Stimulated activated CD4-positive, alpha-beta T cell treated with anti-CD3 and anti-CD28 coated beads, TNF-alpha, amount 100 ng/mL, for 48 hours (primary cell): ENCODE data around the gene METTL4.
A peak's percentile ranks its signal among the peaks of the same experiment; 100 is the strongest.

Source experiments
- DNase-seq, 3 donors: peaks; one replicate each; pipeline ENCODE4 v3.0.0-alpha.2; 2020; ENCODE audit warnings: low read depth in 3 of 3

METTL4 gene

DNA sequence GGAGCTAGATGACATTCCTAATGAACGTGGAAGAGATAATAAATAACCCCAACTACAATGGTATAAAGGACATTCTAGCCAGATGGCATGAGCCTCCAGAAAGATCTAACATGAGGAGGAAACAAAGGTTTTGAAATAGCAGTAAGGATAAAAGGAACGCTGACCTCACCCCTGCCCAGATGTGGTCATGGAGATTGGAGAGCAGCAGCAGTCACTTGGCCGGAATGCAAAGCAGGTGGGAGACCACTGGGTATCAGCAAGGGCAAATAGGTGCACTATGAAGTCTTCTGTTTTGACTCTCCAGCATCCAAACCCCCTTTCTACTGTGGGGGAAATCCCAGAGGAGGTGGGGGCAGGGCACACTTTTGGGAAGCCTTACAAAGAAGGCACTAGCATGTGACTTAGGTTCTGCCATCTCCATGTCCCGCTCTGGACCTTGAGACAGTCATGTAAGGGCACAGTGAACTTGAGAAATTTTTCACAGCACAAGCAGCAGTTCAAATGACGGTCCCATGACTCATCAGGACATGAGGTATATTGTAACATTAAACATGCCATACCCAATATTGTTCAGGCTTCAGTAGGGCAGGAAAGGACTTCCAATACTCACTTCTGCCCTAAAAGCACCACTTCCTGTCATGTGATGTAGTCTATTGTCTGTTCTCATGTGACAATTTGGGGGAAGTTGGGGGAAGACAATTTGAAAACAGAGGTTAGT, 55.2 kb downstream of the METTL4 start:
- peak in 1 of 3 donors; percentile 10 for DNase-seq

DNA sequence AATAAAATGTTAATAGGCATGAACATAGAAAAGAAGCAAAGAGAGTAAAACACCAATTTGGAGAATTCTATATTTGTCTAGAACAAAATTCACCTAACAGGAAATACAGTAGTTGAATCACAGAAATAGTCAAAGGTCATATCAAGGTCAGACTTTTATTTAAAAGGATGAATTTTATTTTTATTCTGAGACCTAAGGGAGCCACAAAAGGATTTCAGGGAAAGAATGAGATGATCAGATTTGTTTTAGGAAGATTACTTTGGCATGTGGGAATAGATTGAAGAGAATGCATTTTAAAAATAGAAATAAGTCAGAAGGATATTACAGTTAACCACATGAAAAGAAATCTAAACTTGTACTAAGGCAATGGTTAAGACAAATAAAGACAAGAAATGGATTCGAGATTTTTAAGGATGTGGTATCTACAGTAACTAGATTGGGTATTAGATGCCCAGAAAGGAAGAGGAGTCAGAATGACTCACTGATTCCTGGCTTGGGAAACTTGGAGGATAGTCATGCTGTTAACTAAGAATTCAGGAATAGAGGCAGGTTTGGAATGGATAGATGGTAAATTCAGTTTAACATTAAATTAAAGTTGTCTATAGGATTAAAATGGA, 56.0 kb downstream of the METTL4 start:
- DNase-seq = no peak

DNA sequence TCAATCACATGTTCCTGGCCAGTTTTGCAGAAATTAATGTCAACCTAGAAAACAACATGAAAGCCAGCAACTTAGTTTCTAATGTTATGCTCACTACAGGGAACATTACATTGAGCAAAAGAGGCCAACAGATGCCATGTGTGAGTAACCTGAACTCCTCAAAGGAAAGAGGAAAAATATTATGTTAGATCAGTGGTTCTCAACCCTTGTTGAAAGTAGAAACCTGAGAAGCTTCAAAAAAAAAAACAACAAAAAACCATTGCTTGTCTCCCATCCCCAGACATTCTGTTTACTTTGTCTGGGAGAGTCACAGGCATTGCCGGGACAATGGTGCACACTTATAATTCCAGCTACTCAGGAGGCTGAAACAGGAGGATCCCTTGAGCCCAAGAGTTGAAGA, 57.7 kb downstream of the METTL4 start:
- no peak for DNase-seq

DNA sequence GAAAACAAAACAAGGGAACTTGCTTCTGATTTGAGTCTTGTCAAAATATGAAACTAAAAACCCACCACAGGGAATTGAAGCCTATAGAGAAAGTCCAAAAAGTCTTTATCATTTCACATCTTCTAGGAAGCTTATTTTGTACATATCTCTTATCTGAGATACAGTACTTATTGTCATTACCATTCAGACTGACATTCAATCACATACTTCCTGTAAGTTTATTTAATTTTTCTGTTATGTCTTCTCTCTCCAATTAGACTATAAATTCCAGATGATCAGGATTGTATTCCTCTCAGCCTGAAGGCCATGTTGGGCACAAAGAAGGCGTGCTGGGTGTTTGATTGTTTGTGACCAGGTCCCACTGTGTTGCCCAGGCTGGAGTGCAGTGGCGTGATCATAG, 59.2 kb downstream of the METTL4 start:
- DNase-seq = no peak

DNA sequence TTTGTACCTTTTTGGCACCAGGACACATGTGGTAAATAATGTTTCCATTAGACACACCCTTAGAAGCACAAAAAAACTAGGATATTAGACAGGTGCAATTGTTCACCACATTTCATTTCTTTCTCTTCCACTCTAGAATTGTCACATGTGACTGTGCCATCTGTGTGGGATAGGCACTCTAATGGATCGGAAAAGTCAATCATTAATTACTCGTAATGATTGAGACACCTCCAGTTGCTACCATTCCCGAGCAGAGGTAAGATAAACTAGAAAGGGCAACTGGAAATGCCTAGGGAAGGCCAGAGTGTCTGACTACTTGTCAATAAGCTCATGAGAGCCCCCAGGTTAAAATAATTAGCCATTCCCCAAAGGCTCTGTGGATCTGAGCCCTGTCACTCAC, 59.9 kb downstream of the METTL4 start:
- no peak for DNase-seq

DNA sequence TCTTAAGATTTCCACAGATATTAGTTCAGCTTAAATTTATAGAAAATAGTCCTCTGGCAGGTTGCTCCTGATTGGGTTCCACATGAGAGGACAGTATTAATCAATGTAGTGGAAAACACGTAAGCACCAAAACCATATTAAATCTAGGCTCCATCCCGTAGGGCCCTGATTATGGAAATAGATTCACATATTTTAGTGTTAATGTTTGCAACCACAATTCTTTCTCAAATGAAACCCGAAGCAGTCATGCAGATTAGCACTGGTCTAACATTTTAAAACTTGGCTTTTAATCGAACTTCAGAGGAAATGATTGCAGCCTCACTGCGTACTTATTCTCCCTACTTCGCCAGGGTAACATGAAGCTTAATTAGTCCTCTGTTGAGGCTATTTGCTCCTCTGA, 60.9 kb downstream of the METTL4 start:
- no peak for DNase-seq

DNA sequence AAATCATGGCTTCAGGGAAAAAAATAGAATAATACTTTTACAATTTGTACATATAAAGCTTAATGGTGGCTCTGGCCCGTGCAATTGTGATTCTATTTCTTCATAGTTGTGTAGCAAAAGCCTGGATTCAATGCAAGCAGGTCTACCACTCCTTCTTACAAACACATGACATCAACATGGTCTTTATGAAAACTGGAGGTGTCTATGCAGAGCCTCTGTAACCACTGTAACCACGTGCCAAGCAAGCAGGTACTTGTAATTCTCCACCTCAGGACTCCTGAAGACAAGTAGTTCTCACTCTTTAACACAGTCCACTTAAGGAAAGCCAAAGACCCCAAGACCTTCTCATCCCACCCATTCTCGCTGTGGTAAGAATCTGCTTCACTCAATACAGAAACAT, 62.6 kb downstream of the METTL4 start:
- no peak for DNase-seq

DNA sequence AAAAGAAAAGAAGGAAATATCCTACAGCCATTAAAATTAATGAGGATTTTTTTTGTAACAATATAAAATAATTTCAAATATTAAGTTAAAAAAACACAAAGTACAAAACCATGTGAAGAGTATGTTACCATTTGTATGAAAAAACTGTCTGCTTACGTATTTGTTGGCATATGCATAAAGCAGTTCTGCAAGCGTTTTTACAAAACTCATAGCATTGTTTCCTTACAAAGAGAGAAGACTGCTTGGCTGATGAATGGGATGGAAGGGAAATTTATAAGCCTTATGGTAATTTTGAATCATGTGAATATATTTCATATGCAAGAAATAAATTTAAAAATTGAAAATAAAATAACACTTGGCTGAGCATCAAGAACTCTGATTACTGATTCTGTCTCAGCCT, 63.1 kb downstream of the METTL4 start:
- DNase-seq = no peak

DNA sequence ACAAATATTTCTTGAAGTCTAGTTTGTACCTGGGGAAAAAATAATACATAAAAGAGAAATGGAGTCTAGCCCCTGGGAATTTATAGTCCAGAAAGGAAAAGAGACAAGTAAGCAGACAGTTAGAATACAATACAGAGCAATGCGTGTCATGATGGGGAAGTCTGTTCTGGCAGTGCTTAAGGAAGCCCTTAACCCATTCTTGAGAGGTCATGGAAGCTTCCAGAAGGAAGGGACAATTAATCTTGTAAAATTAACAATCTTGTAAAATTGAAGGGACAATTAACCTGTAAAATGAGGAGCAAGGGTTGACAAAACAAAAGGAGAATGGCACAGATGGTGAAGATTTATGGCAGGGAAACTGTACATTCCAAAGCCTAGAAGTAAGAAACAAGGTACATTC, 66.7 kb downstream of the METTL4 start:
- no peak for DNase-seq

DNA sequence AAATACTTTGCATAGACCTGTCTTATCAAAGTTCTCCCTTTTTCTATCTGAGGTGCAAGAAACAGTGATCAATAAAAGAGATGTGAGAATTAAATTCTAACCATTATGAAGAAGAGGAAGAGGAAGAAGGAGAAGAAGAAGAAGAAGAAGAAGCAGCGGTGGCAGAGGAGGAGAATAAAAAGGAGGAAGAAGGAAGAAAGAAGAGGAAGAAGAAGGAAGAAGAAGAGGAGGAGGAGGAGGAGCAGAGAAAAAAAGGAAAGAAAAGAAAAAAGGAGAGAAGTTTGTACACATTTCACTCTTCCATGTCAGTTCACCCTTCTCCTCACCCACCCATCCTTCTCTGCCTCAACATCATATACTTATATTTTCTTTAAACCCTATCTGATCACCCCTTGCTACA, 68.4 kb downstream of the METTL4 start:
- DNase-seq = no peak

DNA sequence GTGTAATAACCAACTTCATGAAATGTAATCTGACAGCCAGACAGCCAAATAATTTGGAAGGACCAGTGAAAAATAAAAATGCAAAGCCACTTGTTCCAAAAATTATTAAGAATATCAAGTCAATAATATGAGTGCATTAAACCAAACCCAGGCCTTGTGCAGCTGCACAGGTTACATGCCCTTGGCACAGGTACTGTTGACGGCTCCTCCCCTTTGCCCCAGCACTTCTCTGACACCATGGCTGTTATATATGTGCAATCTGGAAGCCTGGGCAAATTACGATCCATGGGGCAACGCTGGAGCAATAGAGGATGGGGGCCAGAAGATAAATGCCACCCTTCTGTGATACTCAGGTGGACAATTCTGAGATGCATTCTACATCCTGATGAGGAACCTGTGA, 68.9 kb downstream of the METTL4 start:
- no peak for DNase-seq

DNA sequence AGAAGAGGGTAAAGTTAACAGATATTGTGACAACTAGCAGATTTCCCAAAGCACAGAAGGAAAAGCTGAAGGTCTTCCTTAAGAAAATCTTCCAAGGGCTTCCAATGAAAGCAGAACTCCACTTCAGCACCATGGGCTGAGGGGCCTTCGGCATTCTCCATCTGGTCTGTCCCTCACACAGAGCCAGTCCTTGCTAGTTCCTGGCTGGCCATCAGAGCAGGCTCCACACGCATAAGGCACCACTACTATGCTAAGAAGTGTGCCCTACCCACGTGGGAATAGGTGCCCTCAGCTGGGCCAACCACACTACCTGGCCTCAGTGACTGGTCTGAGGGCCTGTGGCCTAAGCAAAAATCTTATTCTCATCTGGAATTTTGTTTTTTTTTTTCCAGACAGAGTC, 73.5 kb downstream of the METTL4 start:
- DNase-seq = no peak

DNA sequence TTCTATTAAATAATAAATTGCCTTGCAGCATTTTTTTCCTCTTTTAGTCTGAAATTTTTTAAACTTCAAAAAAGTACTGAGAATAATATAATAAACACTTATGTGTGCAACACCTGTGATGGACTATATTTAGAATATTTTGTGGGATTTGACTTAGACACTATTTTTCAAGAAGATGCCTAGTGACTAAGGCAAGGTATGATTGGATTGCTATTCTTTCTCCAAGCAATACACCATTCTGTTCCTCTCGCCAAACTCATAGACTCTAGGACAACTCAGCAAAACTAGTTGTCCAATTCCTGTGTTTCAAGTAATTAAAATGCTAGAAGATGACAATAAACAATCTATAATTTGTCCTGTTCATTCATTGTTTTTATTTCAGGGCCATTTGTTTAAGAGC, 75.9 kb downstream of the METTL4 start:
- no peak for DNase-seq

DNA sequence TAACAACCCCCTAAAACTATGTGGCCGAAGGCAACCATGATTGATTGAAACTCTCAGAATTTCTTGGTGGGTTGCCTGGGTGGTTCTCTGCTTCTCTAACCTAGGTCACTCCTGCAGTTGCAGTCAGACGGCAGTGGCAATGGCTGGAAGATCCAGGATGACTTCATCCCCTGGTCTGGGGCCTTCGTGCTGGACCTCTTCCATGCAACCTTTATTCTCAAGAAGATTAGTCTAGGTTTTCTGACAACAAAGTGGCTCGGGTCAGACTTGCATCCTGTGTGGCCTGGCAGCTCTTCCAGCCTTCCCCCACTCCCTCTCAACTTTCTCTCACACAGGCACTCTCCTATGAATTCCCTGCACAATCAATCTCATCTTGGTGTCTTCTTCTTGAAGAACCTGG, 76.4 kb downstream of the METTL4 start:
- DNase-seq = no peak
